Measurements from ENCODE around the gene ATP1B1.

The ATP1B1 gene

DNA sequence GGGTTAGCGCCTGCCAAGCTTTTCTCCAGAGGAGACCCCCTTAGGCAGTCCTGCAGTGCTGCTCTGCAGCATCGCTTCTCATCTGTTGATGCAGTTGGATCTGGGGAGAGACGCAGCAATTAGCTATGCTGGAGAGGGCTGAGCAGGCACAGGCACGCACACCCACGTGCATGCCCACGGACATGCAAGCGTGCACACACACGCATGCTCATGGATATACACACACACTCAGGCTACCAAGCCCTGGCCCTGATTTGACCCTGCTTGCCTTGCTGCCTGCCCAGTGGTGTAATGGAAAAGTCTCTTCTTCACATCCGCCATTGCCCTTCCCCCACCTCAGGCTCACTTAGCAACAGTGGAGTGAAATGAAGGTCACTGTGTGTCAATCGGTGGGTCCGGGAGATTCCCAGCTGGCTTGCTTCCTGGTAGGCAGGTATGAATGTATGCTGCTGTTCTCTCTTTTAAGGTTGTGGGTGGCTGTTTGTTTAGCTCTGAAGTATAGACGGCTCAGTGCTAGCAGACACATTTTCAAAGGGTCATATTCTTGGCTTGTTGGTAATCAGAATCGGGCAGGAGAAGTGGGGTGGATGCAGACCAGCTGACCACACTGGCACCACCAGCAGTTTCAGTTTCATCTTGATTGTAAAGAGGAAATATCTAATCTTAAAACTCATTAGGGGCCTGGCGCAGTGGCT, 9.5 kb downstream of the ATP1B1 start:
- CTCF ChIA-PET = interaction anchor here (0.9 to 1.1 kb wide), 3 partner anchors 10 to 512 kb away, joined by 3 to 4 read pairs (median 3); partner anchors contain the start of gene ATP1B1
- POLR2A ChIA-PET = no interaction called here
- H3K4me3 ChIP-seq (ENCODE audit: low read depth, low read length) = no peak overlapping the region
- TF ChIP-seq, protein P1, sequence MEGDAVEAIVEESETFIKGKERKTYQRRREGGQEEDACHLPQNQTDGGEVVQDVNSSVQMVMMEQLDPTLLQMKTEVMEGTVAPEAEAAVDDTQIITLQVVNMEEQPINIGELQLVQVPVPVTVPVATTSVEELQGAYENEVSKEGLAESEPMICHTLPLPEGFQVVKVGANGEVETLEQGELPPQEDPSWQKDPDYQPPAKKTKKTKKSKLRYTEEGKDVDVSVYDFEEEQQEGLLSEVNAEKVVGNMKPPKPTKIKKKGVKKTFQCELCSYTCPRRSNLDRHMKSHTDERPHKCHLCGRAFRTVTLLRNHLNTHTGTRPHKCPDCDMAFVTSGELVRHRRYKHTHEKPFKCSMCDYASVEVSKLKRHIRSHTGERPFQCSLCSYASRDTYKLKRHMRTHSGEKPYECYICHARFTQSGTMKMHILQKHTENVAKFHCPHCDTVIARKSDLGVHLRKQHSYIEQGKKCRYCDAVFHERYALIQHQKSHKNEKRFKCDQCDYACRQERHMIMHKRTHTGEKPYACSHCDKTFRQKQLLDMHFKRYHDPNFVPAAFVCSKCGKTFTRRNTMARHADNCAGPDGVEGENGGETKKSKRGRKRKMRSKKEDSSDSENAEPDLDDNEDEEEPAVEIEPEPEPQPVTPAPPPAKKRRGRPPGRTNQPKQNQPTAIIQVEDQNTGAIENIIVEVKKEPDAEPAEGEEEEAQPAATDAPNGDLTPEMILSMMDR (IDR thresholded peaks at IDR 0.05; ENCODE audit: insufficient read depth, low read length, missing control alignments) = no peak
- no peak for DNase-seq (ENCODE audit: low read depth, low spot score)

DNA sequence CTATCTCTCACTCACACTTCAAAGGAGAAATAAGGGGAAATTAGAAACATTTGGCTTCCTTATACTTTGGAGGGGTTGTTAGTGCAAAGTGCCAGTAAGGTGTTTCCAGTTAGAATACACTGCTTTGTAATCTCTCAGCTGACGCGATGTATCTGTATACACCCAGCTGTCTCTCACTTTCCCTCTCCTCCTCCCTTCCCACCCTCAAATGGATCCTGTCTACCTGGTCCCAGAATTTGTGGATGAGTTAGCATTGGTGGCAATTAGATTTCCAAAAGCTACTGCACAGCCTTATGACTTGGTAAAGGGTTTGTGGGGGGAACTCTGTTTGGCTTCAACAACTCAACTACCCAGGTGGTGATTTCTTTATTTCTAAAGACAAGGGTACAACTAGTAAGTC, 10.5 kb downstream of the ATP1B1 start:
- CTCF ChIA-PET = interaction anchor here (0.9 to 1.1 kb wide), 2 partner anchors 10 to 232 kb away, joined by 3 read pairs; partner anchors contain the start of gene ATP1B1
- no peak for DNase-seq (ENCODE audit: low read depth, low spot score)
- no peak overlapping the region for H3K4me3 ChIP-seq (ENCODE audit: low read depth, low read length)
- POLR2A ChIA-PET = no interaction called here
- TF ChIP-seq, protein P1 (IDR thresholded peaks at IDR 0.05; ENCODE audit: insufficient read depth, low read length, missing control alignments) = no peak

- no peak for DNase-seq (ENCODE audit: low read depth, low spot score)
- POLR2A ChIA-PET = interaction anchor here (0.6 to 0.7 kb wide), 2 partner anchors 785 to 837 kb away, joined by 3 read pairs; no protein-coding TSS in a partner anchor
These were observed 11.1 kb downstream of the ATP1B1 start for GRCh38 chr1:169117599-169117998.

DNA sequence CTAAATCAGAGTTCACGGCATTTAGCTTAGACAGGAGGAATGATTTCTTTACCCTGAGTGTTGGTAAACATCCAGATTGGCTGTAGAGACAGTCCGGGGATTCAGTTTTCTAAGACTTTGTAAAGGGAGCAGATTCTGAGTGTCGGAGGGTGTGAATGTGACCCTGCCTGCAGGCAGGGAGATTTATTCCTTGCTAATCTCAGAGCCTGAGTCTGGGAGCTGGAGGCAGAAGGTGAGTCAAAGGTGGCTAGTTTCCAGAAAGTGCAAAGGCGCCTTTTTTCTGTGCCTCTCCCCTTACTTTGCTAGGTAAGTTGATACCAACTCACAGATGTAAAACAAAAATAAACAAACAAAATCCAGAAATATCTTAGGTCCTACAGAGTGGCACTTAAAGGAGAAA, 11.7 kb downstream of the ATP1B1 start:
- H3K4me3 ChIP-seq (ENCODE audit: low read depth, low read length) = no peak overlapping the region
- TF ChIP-seq, protein P1 (IDR thresholded peaks at IDR 0.05; ENCODE audit: insufficient read depth, low read length, missing control alignments) = no peak
- DNase-seq (ENCODE audit: low read depth, low spot score) = no peak
- ChIA-PET POLR2A (no interaction called here), CTCF (interaction anchor here (1.3 to 2.3 kb wide), 2 partner anchors 13 to 229 kb away, joined by 3 to 7 read pairs; no protein-coding TSS in a partner anchor)

More at GRCh38 chr1:169117599-169117998, 11.1 kb downstream of the ATP1B1 start:
- CTCF ChIA-PET = interaction anchor here (1.3 kb wide), 1 partner anchor 14 kb away, joined by 3 read pairs; no protein-coding TSS in a partner anchor
- H3K4me3 ChIP-seq (ENCODE audit: low read depth, low read length) = no peak overlapping the region
- TF ChIP-seq, protein P1 (IDR thresholded peaks at IDR 0.05; ENCODE audit: insufficient read depth, low read length, missing control alignments) = no peak

DNA sequence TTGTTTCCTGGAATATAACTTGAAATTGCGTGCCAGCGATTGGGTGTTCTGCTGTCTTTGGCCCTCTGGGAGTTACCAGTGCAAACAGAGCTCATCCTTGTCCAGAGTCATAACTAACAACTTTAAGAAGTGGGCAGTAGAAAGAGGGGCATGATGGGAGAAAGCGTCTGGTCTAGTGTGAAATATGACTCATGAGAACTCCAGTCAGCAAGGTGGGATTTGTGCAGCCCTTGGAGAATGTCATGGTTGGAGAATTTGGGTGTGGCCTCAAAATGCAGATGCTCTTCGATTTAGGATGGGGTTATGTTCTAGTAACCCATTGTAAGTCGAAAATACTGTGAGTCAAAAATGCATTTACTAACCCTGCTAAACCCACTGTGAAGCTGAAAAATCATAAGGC, 12.9 kb downstream of the ATP1B1 start:
- TF ChIP-seq, protein P1 (IDR thresholded peaks at IDR 0.05; ENCODE audit: insufficient read depth, low read length, missing control alignments) = no peak
- no peak overlapping the region for H3K4me3 ChIP-seq (ENCODE audit: low read depth, low read length)
- DNase-seq (ENCODE audit: low read depth, low spot score) = no peak
- ChIA-PET POLR2A (no interaction called here), CTCF (interaction anchor here (1.1 to 2.6 kb wide), 4 partner anchors 9 to 228 kb away, joined by 3 to 8 read pairs (median 5); no protein-coding TSS in a partner anchor)

- no peak overlapping the region for H3K4me3 ChIP-seq (ENCODE audit: low read depth, low read length)
- ChIA-PET CTCF (interaction anchor here (1.4 to 2.6 kb wide), 3 partner anchors 10 to 228 kb away, joined by 3 to 8 read pairs (median 7); no protein-coding TSS in a partner anchor), POLR2A (no interaction called here)
- TF ChIP-seq, protein P1 (IDR thresholded peaks at IDR 0.05; ENCODE audit: insufficient read depth, low read length, missing control alignments) = no peak
- DNase-seq (ENCODE audit: low read depth, low spot score) = no peak
These were observed 13.6 kb downstream of the ATP1B1 start for GRCh38 chr1:169120066-169120465.

Measured in AG04449 (cell line).